Esophagus muscularis mucosa (tissue), 4 donors: ENCODE results near the gene ADAMTS6.

Experiments used
- EP300 ChIP-seq: sonication (generic); formaldehyde crosslinking; IDR thresholded peaks from one replicate; pipeline ENCODE4 v1.6.1; 2017; ENCODE audit warnings: antibody characterized with exemption
- POLR2A ChIP-seq: fragments of 450-650 bp; IDR thresholded peaks from one replicate; pipeline ENCODE4 v1.6.1; 2017; ENCODE audit warnings: antibody characterized with exemption, moderate library complexity, mild to moderate bottlenecking, low read depth
- POLR2AphosphoS5 ChIP-seq, 2 donors: sonication (generic); formaldehyde crosslinking; IDR thresholded peaks; one replicate each; pipeline ENCODE4 v1.6.1; 2017; ENCODE audit warnings: antibody characterized with exemption in 2 of 2
- TF ChIP-seq, protein P1 (sequence below), 3 experiments: fragments of 200-600 bp in 2 of 3; fragments of 450-650 bp in 1 of 3; sonication (generic) in 2 of 3; IDR thresholded peaks; one replicate each; pipeline ENCODE4 v1.5.1; 2017 to 2019; ENCODE audit warnings: antibody characterized with exemption in 3 of 3, mild to moderate bottlenecking in 2 of 3, moderate library complexity in 1 of 3

DNA sequence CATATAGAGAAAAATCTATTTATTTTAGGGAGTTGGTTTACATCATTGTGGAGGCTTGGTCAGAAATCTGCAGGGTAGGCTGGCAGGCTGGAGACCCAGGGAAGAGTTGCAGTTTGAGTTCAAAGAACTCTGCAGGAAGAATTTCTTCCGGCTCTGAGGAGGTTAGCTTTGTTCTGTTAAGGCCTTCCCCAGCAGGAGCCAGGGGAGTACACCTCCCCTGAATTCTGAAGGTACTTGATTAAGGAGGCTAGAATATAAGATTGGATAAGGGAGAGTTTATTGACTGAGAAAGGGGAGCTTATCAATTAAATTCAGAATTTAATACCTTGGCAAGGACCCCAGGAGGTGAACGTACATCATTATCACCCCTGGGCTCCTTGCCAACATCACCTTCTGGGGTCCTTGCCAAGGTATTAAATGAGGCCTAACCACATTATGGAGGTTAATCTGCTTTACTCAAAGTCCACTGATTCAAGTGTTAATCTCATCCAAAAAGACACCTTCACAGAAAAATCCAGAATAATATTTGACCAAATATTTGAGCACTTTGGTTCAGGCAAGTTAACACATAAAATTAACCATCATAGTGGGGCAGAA is 361.3 kb downstream of the ADAMTS6 start:
- TF ChIP-seq, protein P1, sequence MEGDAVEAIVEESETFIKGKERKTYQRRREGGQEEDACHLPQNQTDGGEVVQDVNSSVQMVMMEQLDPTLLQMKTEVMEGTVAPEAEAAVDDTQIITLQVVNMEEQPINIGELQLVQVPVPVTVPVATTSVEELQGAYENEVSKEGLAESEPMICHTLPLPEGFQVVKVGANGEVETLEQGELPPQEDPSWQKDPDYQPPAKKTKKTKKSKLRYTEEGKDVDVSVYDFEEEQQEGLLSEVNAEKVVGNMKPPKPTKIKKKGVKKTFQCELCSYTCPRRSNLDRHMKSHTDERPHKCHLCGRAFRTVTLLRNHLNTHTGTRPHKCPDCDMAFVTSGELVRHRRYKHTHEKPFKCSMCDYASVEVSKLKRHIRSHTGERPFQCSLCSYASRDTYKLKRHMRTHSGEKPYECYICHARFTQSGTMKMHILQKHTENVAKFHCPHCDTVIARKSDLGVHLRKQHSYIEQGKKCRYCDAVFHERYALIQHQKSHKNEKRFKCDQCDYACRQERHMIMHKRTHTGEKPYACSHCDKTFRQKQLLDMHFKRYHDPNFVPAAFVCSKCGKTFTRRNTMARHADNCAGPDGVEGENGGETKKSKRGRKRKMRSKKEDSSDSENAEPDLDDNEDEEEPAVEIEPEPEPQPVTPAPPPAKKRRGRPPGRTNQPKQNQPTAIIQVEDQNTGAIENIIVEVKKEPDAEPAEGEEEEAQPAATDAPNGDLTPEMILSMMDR (IDR thresholded peaks at IDR 0.05), result no peak
- no peak for TF ChIP-seq POLR2AphosphoS5 (IDR thresholded peaks at IDR 0.05)
- no peak for TF ChIP-seq POLR2A
- no peak for TF ChIP-seq EP300
